BJ (cell line): ENCODE results near the gene SSBP2. TPM values are rescaled to one million over a fixed set of nuclear protein-coding genes. Genes with fewer than 3 reads are reported as not detected.

Experiments used
- CTCF ChIA-PET: fragments of 350-600 bp; formaldehyde crosslinking; extraction: SDS; loops from one replicate; lab custom pipeline; 2021; ENCODE audit warnings: antibody characterized with exemption, inconsistent platforms; lab: Yijun Ruan, JAX
- POLR2A ChIA-PET: fragments of 300-600 bp; sonication (Branson Sonifier 250); formaldehyde crosslinking; extraction: SDS; loops from one replicate; lab custom pipeline; 2021; ENCODE audit warnings: antibody characterized with exemption; lab: Charles Lee
- DNase-seq: peaks from one replicate; pipeline ENCODE4 v3.0.0-alpha.2; 2011; ENCODE audit warnings: low read depth
- H3K27me3 ChIP-seq: 2 replicates; pipeline ENCODE4 v1.6.0; 2011; ENCODE audit warnings: low read length; ENCODE audit not compliant: control insufficient read depth, insufficient read depth
- H3K36me3 ChIP-seq: 2 replicates; pipeline ENCODE4 v1.5.1; 2011; ENCODE audit warnings: low read length; ENCODE audit not compliant: control insufficient read depth, insufficient read depth
- H3K4me3 ChIP-seq: 2 replicates; pipeline ENCODE4 v1.5.1; 2011; ENCODE audit warnings: low read depth, mild to moderate bottlenecking, control low read depth, low read length
- polyA plus RNA-seq: library from polyadenylated mRNA; depleted of rRNA; stranded (reverse); fragments of >200 nt; gene quantifications from 2 replicates; pipeline ENCODE4 v1.2.3, GENCODE V29; 2011
- TF ChIP-seq, protein P1 (sequence below): IDR thresholded peaks from 2 replicates; pipeline ENCODE4 v1.5.1; 2011; ENCODE audit warnings: low read depth, mild to moderate bottlenecking, control low read depth, inconsistent platforms, low read length, moderate library complexity; ENCODE audit not compliant: insufficient read depth

Gene SSBP2
- polyA plus RNA-seq, 1 experiment = 68.8 TPM

DNA sequence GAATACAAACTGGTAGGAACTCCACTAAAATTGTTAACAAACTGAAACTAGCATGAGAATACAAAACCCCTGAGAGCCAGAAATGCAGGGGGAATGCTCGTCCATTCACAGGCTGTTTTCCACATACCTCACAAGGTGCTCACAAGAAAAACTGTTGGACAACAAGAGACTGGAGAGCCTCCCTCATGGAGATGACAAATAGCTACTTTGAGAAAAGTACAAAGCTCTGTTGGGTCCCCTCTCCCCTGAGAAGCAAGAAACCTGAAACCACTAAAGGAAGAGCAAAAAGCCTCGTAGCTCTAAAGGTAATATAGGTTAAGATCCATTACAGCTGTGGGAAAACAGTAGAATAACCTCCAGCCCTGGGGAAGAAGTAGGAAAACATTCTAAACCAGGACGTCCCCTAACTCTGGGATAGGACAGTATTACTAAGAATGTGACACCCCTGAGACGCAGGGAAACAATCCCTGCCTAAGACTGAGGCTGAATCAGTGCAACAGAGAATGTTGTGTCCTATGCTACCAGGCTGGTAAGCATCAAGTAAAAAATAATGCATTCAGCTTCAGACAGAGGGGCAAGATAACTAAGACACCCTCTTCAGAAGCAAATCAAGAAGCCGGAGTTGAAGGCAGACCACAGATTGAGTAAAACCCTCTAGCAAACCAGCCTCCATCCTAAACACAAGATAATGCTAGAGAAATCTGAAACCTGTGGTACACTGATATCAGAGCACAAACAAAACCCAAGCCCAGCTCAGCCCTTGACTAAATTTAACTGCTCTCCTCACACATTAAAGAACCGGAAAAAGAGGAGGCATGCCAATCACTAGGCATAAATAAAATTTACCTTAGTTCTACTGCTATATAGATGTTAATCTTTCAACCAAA lies 160.2 kb downstream of the SSBP2 start:
- Histone ChIP-seq H3K36me3 (no peaks in the 10 kb centered on the region), H3K4me3 (no peak overlapping the region), H3K27me3 (no peaks in the 10 kb centered on the region)
- ChIA-PET CTCF (no interaction called here), POLR2A (no interaction called here)
- TF ChIP-seq, protein P1, sequence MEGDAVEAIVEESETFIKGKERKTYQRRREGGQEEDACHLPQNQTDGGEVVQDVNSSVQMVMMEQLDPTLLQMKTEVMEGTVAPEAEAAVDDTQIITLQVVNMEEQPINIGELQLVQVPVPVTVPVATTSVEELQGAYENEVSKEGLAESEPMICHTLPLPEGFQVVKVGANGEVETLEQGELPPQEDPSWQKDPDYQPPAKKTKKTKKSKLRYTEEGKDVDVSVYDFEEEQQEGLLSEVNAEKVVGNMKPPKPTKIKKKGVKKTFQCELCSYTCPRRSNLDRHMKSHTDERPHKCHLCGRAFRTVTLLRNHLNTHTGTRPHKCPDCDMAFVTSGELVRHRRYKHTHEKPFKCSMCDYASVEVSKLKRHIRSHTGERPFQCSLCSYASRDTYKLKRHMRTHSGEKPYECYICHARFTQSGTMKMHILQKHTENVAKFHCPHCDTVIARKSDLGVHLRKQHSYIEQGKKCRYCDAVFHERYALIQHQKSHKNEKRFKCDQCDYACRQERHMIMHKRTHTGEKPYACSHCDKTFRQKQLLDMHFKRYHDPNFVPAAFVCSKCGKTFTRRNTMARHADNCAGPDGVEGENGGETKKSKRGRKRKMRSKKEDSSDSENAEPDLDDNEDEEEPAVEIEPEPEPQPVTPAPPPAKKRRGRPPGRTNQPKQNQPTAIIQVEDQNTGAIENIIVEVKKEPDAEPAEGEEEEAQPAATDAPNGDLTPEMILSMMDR = no peak
- DNase-seq = no peak

DNA sequence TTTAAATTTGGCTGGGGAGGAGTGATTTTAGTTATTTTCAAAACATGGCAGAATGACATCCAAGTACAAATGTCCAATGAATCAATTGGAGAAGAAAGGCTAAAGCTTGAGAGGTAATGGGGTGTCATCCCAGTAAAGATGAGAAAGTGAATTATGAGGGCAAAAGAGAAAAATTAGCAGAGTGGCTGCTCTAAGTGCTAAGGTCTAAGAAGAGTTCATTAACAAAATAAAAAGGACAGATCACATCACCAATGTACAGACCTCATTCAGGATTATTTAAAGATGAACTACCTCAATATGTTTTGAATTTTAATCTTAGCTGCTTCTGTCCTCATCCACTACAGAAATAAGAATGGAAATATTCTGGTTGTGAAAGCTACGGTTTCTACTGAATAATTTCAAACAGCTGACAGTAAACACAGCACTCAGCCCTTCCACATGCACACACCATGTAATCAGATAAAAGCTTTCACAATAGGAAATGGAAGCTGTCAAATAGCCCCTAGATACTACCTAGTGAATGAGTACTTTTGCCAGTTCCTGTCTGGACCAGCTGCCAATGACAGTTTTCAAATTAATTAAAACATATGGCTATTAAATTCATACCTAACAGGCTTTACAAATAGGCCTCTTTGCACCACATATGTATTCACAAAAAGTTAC lies 171.5 kb downstream of the SSBP2 start:
- Histone ChIP-seq H3K36me3 (no peaks in the 10 kb centered on the region; the same call in 1 of the 2 replicates), H3K4me3 (no peak overlapping the region), H3K27me3 (no peaks in the 10 kb centered on the region)
- ChIA-PET CTCF (no interaction called here), POLR2A (no interaction called here)
- TF ChIP-seq, protein P1 = no peak
- DNase-seq = no peak

DNA sequence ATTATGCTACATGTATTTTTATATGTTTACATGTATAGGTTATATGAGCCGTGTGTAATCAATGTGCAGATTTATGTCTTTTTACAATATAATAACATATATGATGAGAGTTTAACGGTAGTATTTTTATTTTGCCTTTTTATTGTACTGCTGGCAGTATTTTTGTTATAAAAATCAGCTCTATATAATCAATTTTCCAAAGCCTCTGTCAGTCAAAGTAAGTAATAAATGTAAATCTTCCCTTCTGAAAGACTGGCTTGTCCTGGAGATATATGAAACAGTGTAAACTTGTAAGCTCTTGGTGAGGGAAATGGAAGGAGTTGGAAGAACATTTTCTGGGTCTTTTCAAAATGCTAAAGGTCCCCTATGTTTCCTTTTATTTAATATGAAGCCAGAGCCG lies 173.8 kb downstream of the SSBP2 start:
- ChIA-PET POLR2A (no interaction called here), CTCF (no interaction called here)
- Histone ChIP-seq H3K27me3 (no peaks in the 10 kb centered on the region), H3K36me3 (no peaks in the 10 kb centered on the region; the same call in 1 of the 2 replicates), H3K4me3 (no peak overlapping the region)
- TF ChIP-seq, protein P1 = no peak
- no peak for DNase-seq

DNA sequence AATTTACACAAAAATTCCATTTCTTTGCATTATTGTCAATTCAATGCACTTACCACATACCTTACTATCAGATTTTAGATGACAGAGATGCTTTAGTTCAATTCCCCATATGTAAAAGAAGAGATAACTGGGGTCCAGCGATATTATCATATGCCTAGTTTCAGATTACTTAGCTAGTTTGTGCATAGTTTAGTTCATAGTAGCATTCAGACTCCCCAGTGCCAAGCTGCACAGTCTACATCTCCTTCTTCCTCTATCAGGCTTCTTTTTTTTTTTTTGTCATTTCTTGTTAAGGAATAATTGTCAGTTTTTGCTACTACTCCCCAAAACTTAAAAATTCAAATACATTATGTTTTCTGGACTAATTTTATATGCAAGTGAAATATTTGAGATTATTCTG lies 175.0 kb downstream of the SSBP2 start:
- ChIA-PET CTCF (no interaction called here), POLR2A (no interaction called here)
- no peaks in the 10 kb centered on the region; the same call in 1 of the 2 replicates for H3K36me3 ChIP-seq
- DNase-seq = no peak
- H3K27me3 ChIP-seq = no peaks in the 10 kb centered on the region
- TF ChIP-seq, protein P1 = no peak
- H3K4me3 ChIP-seq = no peak overlapping the region

DNA sequence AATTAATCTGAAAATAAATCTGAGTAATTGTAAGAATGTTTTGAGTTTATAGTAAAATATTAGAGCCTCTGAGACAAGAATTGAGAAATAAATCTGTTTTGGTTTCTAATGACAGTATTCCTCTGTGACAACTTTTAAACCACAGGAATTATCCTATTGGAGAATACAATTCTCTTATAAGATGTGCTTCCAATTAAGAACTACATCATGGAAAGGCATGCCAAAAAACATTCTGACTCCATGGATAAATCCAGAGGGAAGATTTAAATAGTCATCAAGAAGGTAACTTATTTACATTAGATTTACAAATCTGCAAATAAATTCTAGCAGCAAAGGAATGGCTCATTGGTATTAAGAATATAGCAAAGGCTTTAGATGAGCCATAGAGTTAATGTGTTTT lies 178.7 kb downstream of the SSBP2 start:
- TF ChIP-seq, protein P1 = no peak
- ChIA-PET CTCF (no interaction called here), POLR2A (no interaction called here)
- Histone ChIP-seq H3K36me3 (no peaks in the 10 kb centered on the region; the same call in 1 of the 2 replicates), H3K27me3 (no peaks in the 10 kb centered on the region), H3K4me3 (no peak overlapping the region)
- DNase-seq = no peak
